Body of pancreas (tissue), 4 donors: ENCODE results near the gene TRPM7.

ENCODE experiments used
- POLR2A ChIP-seq, 3 donors: fragments of 450-650 bp; IDR thresholded peaks; one replicate each; pipeline ENCODE4 v1.6.1; 2016; ENCODE audit warnings: antibody characterized with exemption in 3 of 3, mild to moderate bottlenecking in 2 of 3
- TF ChIP-seq, protein P1 (sequence below), 7 experiments: fragments of 450-650 bp in 4 of 7; fragments of 200-600 bp in 3 of 7; sonication (generic) in 3 of 7; IDR thresholded peaks; one replicate each; pipeline ENCODE4 v1.5.1; 2016 to 2019; ENCODE audit warnings: antibody characterized with exemption in 7 of 7

DNA sequence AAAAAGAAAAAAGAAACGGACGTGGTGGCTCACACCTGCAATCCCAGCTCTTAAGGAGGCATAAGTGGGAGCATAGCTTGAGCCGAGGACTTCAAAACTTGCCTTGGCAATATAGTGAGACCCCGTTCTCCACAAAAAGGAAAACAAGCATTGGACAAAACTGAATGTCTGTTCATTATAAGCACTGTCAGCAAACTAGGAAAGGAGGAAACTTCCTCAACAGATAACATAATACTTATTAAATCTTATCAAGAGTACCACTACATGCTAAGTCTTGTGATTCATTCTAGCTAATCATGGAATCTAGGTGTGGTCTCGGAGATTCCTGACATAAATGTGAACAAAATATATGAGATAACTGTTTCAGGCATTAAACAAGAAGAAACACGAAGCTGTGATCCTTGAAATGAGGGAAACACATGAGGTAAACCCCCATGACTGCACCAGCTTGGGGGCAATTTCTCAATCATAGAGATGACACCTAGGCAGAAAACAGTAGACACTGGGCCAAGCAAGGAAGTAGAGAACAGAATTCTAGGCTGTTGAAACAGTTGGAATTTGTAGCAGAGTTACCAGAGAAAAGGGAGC, 33.3 kb downstream of the TRPM7 start:
- TF ChIP-seq, protein P1, sequence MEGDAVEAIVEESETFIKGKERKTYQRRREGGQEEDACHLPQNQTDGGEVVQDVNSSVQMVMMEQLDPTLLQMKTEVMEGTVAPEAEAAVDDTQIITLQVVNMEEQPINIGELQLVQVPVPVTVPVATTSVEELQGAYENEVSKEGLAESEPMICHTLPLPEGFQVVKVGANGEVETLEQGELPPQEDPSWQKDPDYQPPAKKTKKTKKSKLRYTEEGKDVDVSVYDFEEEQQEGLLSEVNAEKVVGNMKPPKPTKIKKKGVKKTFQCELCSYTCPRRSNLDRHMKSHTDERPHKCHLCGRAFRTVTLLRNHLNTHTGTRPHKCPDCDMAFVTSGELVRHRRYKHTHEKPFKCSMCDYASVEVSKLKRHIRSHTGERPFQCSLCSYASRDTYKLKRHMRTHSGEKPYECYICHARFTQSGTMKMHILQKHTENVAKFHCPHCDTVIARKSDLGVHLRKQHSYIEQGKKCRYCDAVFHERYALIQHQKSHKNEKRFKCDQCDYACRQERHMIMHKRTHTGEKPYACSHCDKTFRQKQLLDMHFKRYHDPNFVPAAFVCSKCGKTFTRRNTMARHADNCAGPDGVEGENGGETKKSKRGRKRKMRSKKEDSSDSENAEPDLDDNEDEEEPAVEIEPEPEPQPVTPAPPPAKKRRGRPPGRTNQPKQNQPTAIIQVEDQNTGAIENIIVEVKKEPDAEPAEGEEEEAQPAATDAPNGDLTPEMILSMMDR (IDR thresholded peaks at IDR 0.05): no peak
- TF ChIP-seq POLR2A (IDR thresholded peaks at IDR 0.05): no peak
